HepG2 (cell line): ENCODE data around the gene CRYZL1. TPM values are rescaled to one million over a fixed set of nuclear protein-coding genes. Genes with fewer than 3 reads are reported as not detected.

Experiments used
- MED1 ChIP-seq: sonication (generic); formaldehyde crosslinking; IDR thresholded peaks from 2 replicates; pipeline ENCODE4 v1.4.0; 2020; ENCODE audit warnings: missing genetic modification reagents
- NR3C1 ChIP-seq: sonication (generic); formaldehyde crosslinking; IDR thresholded peaks from 2 replicates; pipeline ENCODE4 v1.4.0; 2020; ENCODE audit warnings: missing genetic modification reagents
- SPEN ChIP-seq: sonication (generic); formaldehyde crosslinking; IDR thresholded peaks from 2 replicates; pipeline ENCODE4 v1.5.1; 2020; ENCODE audit warnings: low read depth, mild to moderate bottlenecking, missing genetic modification reagents
- ZIK1 ChIP-seq: sonication (generic); formaldehyde crosslinking; IDR thresholded peaks from 2 replicates; pipeline ENCODE4 v1.5.0; 2020; ENCODE audit warnings: mild to moderate bottlenecking, low read depth, missing genetic modification reagents, borderline replicate concordance
- ZNF160 ChIP-seq: sonication (generic); formaldehyde crosslinking; IDR thresholded peaks from 2 replicates; pipeline ENCODE4 v1.8.0; 2022; ENCODE audit warnings: mild to moderate bottlenecking, inconsistent platforms, missing genetic modification reagents
- ZNF552 ChIP-seq: sonication (generic); formaldehyde crosslinking; IDR thresholded peaks from 2 replicates; pipeline ENCODE4 v1.9.0; 2022; ENCODE audit warnings: missing genetic modification reagents, mild to moderate bottlenecking, borderline replicate concordance
- ZNF567 ChIP-seq: sonication (generic); formaldehyde crosslinking; IDR thresholded peaks from 2 replicates; pipeline ENCODE4 v1.8.1; 2023; ENCODE audit warnings: mild to moderate bottlenecking, missing genetic modification reagents, borderline replicate concordance
- ZNF746 ChIP-seq: sonication (generic); formaldehyde crosslinking; IDR thresholded peaks from 2 replicates; pipeline ENCODE4 v1.8.0; 2022; ENCODE audit warnings: mild to moderate bottlenecking, missing genetic modification reagents
- polyA plus RNA-seq, 8 experiments: library from polyadenylated mRNA; depleted of rRNA in 3 of 8; stranded (reverse) in 7 of 8; unstranded in 1 of 8; fragments of >200 nt; fragmentation: Illumina TruSeq in 4 of 8; extraction: Trizol in 4 of 8; gene quantifications; 2 replicates each; pipeline versions ENCODE4 v1.2.1 to v1.2.3, GENCODE V29; 2011 to 2016; ENCODE audit warnings: low read depth in 4 of 8, missing spikeins in 1 of 8, mixed read lengths in 1 of 8; ENCODE audit not compliant: insufficient read depth in 1 of 8
- total RNA-seq, 5 experiments: library from RNA; depleted of rRNA; stranded (reverse); fragments of >200 nt; fragmentation: Illumina TruSeq; extraction: Trizol; gene quantifications; 2 replicates each; pipeline ENCODE4 v1.2.3, GENCODE V29; 2016; ENCODE audit warnings: low read depth in 1 of 5
- TF ChIP-seq, protein P1 (sequence below): sonication (generic); formaldehyde crosslinking; IDR thresholded peaks from 2 replicates; pipeline ENCODE4 v1.5.1; 2020; ENCODE audit warnings: mild to moderate bottlenecking, missing genetic modification reagents, borderline replicate concordance
- TF ChIP-seq, protein P2 (sequence below): sonication (generic); formaldehyde crosslinking; IDR thresholded peaks from 2 replicates; pipeline ENCODE4 v1.4.0; 2020; ENCODE audit warnings: mild to moderate bottlenecking, low read depth, missing genetic modification reagents
- TF ChIP-seq, protein P3 (sequence below): sonication (generic); formaldehyde crosslinking; IDR thresholded peaks from 2 replicates; pipeline ENCODE4 v1.4.0; 2020; ENCODE audit warnings: missing genetic modification reagents

The CRYZL1 gene
- total and polyA plus RNA-seq, 2 of the 13 experiments (the other 11 are each of a cell fraction or from before 2014, with no cell fraction given): 20.3 to 27.7 TPM

DNA sequence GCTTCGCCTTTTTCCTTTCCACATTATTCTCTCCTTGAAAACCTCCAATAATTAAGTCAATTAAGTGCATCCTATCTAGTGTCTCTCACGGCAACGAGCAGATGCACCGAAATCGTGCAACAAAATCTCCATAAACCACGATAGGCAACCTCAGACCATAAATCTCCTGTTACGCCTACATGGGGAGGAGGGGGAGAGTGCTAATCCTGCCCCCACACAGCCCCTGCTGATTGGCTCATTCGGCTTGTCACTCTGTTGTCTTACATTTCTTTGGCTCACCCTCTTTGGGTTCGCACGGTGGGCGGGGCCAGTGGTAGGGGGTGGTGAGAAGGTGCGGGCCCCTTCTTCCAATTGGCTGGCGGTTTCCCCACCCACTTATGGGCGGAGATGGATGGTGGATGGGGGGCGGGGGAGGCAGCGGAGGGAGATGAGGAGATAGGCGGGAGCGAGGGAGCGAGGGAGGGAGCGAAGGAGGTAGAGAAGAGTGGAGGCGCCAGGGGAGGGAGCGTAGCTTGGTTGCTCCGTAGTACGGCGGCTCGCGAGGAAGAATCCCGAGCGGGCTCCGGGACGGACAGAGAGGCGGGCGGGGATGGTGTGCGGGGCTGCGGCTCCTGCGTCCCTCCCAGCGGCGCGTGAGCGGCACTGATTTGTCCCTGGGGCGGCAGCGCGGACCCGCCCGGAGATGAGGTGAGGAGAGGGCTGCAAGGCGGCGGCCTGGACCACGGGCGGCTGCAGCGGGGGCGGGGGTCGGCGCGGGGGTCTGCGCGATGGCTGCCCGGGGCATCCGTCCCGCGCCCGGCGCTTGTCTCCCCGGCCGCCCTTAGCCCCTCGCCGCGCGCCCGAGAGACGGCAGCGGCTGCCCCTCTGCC, 720 bp upstream of the CRYZL1 start, which contains the start of gene ITSN1 (continued):
- TF ChIP-seq, protein P1, sequence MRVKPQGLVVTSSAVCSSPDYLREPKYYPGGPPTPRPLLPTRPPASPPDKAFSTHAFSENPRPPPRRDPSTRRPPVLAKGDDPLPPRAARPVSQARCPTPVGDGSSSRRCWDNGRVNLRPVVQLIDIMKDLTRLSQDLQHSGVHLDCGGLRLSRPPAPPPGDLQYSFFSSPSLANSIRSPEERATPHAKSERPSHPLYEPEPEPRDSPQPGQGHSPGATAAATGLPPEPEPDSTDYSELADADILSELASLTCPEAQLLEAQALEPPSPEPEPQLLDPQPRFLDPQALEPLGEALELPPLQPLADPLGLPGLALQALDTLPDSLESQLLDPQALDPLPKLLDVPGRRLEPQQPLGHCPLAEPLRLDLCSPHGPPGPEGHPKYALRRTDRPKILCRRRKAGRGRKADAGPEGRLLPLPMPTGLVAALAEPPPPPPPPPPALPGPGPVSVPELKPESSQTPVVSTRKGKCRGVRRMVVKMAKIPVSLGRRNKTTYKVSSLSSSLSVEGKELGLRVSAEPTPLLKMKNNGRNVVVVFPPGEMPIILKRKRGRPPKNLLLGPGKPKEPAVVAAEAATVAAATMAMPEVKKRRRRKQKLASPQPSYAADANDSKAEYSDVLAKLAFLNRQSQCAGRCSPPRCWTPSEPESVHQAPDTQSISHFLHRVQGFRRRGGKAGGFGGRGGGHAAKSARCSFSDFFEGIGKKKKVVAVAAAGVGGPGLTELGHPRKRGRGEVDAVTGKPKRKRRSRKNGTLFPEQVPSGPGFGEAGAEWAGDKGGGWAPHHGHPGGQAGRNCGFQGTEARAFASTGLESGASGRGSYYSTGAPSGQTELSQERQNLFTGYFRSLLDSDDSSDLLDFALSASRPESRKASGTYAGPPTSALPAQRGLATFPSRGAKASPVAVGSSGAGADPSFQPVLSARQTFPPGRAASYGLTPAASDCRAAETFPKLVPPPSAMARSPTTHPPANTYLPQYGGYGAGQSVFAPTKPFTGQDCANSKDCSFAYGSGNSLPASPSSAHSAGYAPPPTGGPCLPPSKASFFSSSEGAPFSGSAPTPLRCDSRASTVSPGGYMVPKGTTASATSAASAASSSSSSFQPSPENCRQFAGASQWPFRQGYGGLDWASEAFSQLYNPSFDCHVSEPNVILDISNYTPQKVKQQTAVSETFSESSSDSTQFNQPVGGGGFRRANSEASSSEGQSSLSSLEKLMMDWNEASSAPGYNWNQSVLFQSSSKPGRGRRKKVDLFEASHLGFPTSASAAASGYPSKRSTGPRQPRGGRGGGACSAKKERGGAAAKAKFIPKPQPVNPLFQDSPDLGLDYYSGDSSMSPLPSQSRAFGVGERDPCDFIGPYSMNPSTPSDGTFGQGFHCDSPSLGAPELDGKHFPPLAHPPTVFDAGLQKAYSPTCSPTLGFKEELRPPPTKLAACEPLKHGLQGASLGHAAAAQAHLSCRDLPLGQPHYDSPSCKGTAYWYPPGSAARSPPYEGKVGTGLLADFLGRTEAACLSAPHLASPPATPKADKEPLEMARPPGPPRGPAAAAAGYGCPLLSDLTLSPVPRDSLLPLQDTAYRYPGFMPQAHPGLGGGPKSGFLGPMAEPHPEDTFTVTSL (CRISPR knock-in tag): no peak
- TF ChIP-seq MED1 (CRISPR knock-in tag) (no peak), ZNF552 (no peak), NR3C1 (no peak), ZIK1 (CRISPR knock-in tag) (no peak), ZNF160 (no peak), SPEN (peak; percentile 74), ZNF567 (CRISPR knock-in tag) (no peak), ZNF746 (CRISPR knock-in tag) (peak; percentile 80; the same call in 1 of the 2 replicates)
- TF ChIP-seq, protein P2, sequence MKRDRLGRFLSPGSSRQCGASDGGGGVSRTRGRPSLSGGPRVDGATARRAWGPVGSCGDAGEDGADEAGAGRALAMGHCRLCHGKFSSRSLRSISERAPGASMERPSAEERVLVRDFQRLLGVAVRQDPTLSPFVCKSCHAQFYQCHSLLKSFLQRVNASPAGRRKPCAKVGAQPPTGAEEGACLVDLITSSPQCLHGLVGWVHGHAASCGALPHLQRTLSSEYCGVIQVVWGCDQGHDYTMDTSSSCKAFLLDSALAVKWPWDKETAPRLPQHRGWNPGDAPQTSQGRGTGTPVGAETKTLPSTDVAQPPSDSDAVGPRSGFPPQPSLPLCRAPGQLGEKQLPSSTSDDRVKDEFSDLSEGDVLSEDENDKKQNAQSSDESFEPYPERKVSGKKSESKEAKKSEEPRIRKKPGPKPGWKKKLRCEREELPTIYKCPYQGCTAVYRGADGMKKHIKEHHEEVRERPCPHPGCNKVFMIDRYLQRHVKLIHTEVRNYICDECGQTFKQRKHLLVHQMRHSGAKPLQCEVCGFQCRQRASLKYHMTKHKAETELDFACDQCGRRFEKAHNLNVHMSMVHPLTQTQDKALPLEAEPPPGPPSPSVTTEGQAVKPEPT (CRISPR knock-in tag): no peak
- TF ChIP-seq, protein P3, sequence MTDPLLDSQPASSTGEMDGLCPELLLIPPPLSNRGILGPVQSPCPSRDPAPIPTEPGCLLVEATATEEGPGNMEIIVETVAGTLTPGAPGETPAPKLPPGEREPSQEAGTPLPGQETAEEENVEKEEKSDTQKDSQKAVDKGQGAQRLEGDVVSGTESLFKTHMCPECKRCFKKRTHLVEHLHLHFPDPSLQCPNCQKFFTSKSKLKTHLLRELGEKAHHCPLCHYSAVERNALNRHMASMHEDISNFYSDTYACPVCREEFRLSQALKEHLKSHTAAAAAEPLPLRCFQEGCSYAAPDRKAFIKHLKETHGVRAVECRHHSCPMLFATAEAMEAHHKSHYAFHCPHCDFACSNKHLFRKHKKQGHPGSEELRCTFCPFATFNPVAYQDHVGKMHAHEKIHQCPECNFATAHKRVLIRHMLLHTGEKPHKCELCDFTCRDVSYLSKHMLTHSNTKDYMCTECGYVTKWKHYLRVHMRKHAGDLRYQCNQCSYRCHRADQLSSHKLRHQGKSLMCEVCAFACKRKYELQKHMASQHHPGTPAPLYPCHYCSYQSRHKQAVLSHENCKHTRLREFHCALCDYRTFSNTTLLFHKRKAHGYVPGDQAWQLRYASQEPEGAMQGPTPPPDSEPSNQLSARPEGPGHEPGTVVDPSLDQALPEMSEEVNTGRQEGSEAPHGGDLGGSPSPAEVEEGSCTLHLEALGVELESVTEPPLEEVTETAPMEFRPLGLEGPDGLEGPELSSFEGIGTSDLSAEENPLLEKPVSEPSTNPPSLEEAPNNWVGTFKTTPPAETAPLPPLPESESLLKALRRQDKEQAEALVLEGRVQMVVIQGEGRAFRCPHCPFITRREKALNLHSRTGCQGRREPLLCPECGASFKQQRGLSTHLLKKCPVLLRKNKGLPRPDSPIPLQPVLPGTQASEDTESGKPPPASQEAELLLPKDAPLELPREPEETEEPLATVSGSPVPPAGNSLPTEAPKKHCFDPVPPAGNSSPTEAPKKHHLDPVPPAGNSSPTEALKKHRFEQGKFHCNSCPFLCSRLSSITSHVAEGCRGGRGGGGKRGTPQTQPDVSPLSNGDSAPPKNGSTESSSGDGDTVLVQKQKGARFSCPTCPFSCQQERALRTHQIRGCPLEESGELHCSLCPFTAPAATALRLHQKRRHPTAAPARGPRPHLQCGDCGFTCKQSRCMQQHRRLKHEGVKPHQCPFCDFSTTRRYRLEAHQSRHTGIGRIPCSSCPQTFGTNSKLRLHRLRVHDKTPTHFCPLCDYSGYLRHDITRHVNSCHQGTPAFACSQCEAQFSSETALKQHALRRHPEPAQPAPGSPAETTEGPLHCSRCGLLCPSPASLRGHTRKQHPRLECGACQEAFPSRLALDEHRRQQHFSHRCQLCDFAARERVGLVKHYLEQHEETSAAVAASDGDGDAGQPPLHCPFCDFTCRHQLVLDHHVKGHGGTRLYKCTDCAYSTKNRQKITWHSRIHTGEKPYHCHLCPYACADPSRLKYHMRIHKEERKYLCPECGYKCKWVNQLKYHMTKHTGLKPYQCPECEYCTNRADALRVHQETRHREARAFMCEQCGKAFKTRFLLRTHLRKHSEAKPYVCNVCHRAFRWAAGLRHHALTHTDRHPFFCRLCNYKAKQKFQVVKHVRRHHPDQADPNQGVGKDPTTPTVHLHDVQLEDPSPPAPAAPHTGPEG (CRISPR knock-in tag): no peak
